Mesothelial cell of epicardium (in vitro differentiated cells): Measurements from ENCODE around the gene CCND2. TPM values are rescaled to one million over a fixed set of nuclear protein-coding genes. Genes with fewer than 3 reads are reported as not detected.

Experiments
- DNase-seq, 2 experiments: peaks; one replicate each; pipeline ENCODE4 v3.0.0; 2021; ENCODE audit warnings: low spot score in 2 of 2; ENCODE audit not compliant: unreplicated experiment in 2 of 2
- H3K27ac Mint-ChIP-seq: 2 replicates; pipeline ENCODE4 v1.8.0; 2021; ENCODE audit warnings: mixed read lengths
- H3K27me3 Mint-ChIP-seq: 2 replicates; pipeline ENCODE4 v1.8.0; 2021; ENCODE audit warnings: low read depth, mixed read lengths
- H3K36me3 Mint-ChIP-seq: 2 replicates; pipeline ENCODE4 v1.8.0; 2021; ENCODE audit warnings: mixed read lengths
- H3K4me1 Mint-ChIP-seq: 2 replicates; pipeline ENCODE4 v1.8.0; 2021; ENCODE audit warnings: mixed read lengths
- H3K4me3 Mint-ChIP-seq: 2 replicates; pipeline ENCODE4 v1.8.0; 2021; ENCODE audit warnings: mild to moderate bottlenecking, moderate library complexity, mixed read lengths
- H3K9me3 Mint-ChIP-seq: 2 replicates; pipeline ENCODE4 v1.8.0; 2021; ENCODE audit warnings: mixed read lengths
- CTCF ChIP-seq: fragments of 200-600 bp; sonication (generic); IDR thresholded peaks from one replicate; pipeline ENCODE4 v1.5.0; 2021; ENCODE audit warnings: antibody characterized with exemption; ENCODE audit not compliant: unreplicated experiment
- total RNA-seq: library from RNA; stranded (reverse); gene quantifications from 3 replicates; pipeline ENCODE4 v1.2.1, GENCODE V29; 2021

CCND2 gene
- total RNA-seq, 1 donor from 2014 or later = 412 TPM

- Mint-ChIP-seq H3K9me3 (peaks cover 17% of the 10 kb centered on the region), H3K27ac (no peak overlapping the region), H3K4me3 (no peak overlapping the region), H3K4me1 (no peaks in the 10 kb centered on the region), H3K27me3 (peaks cover 10% of the 10 kb centered on the region), H3K36me3 (no peaks in the 10 kb centered on the region)
- DNase-seq = no peak
- no peak for TF ChIP-seq CTCF
These were observed 17.3 kb upstream of the CCND2 start for GRCh38 chr12:4256043-4256826.

- no peak overlapping the region for H3K4me3 Mint-ChIP-seq
- H3K27ac Mint-ChIP-seq = no peak overlapping the region
- no peak for TF ChIP-seq CTCF
These were observed 16.1 kb upstream of the CCND2 start for GRCh38 chr12:4257442-4257841.

GRCh38 chr12:4259099-4259498, 14.5 kb upstream of the CCND2 start:
- Mint-ChIP-seq H3K4me1 (no peaks in the 10 kb centered on the region), H3K27me3 (peaks cover 21% of the 10 kb centered on the region), H3K4me3 (no peak overlapping the region), H3K36me3 (no peaks in the 10 kb centered on the region), H3K27ac (no peak overlapping the region), H3K9me3 (peaks cover 17% of the 10 kb centered on the region)
- DNase-seq = no peak
- no peak for TF ChIP-seq CTCF

More at GRCh38 chr12:4257442-4257841, 16.1 kb upstream of the CCND2 start:
- H3K36me3 Mint-ChIP-seq = no peaks in the 10 kb centered on the region
- peaks cover 11% of the 10 kb centered on the region for H3K27me3 Mint-ChIP-seq
- no peak for DNase-seq
- H3K9me3 Mint-ChIP-seq = peaks cover 17% of the 10 kb centered on the region
- no peaks in the 10 kb centered on the region for H3K4me1 Mint-ChIP-seq

GRCh38 chr12:4261655-4262054, 11.9 kb upstream of the CCND2 start:
- H3K36me3 Mint-ChIP-seq = no peaks in the 10 kb centered on the region
- H3K4me1 Mint-ChIP-seq = no peaks in the 10 kb centered on the region
- no peak for DNase-seq
- H3K4me3 Mint-ChIP-seq = no peak overlapping the region
- H3K27me3 Mint-ChIP-seq = peaks cover 43% of the 10 kb centered on the region
- peaks cover 17% of the 10 kb centered on the region for H3K9me3 Mint-ChIP-seq
- no peak overlapping the region for H3K27ac Mint-ChIP-seq
- no peak for TF ChIP-seq CTCF

GRCh38 chr12:4265280-4265679, 8.3 kb upstream of the CCND2 start:
- Mint-ChIP-seq H3K27me3 (peaks cover 64% of the 10 kb centered on the region), H3K9me3 (no peaks in the 10 kb centered on the region), H3K36me3 (no peaks in the 10 kb centered on the region), H3K4me3 (no peak overlapping the region), H3K27ac (no peak overlapping the region), H3K4me1 (peaks cover 12% of the 10 kb centered on the region)
- no peak for TF ChIP-seq CTCF
- no peak for DNase-seq
